ENCODE measurements around the gene CLMN. TPM values are rescaled to one million over a fixed set of nuclear protein-coding genes. Genes with fewer than 3 reads are reported as not detected.
"Not testable (repeated sequence)": the region's sequence is repeated elsewhere in the genome, so short reads cannot be mapped to it uniquely, and the experiment has no call there.

CLMN gene
- total RNA-seq, 1 donor from 2014 or later = 0.29 TPM

DNA sequence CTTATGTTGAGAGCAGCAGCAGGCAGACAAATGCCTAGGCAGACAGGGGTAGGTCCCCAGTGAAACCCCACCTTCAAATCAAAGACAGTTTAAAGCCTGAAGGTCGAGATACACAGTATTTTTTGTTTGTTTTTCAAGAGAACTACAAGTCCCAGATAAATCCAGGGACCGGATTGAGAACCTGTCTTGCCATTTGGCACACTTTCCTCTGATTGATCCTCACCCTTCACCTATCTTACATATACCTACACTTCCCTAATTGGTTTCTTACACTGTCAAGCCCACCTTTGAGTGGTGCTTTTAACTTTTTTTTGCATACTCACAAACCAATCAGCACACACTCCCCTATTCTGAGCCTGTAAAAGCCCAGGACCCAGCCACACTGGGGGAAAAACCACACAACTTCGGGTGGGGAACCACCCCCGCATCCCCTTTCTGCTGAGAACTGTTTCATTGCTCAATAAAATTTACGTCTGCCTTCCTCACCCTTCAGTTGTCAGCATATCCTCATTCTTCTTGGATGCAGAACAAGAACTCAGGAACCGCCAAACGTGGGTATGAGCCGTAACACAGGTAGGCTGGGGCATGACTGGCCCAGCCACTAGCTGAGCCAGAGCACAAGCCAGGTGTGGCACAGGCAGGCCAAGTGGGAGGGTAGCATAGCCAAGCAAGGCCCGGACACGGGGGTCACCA is 173.5 kb downstream of the CLMN start:
- intact Hi-C loops (cut with micrococcal nuclease) = no loop called here

DNA sequence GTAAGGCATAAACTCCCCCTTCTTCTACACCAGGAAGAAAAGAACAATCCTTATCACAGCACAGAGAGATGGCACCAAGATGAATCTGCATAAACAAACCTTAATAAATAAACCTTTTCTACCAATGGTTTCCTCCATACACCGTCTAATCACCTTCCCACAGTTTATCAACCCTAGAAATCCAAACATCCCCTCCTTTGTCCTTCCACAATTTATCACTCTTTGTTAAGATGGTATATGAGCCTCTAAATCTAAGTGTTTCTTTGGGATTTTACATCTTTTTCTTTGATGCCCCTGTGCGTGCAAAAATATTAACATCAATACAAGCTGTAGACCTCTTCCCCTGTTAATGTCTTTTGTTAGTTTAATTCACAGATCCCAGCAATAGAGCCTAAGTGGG is 174.9 kb downstream of the CLMN start:
- intact Hi-C loops (cut with micrococcal nuclease) = no loop called here

DNA sequence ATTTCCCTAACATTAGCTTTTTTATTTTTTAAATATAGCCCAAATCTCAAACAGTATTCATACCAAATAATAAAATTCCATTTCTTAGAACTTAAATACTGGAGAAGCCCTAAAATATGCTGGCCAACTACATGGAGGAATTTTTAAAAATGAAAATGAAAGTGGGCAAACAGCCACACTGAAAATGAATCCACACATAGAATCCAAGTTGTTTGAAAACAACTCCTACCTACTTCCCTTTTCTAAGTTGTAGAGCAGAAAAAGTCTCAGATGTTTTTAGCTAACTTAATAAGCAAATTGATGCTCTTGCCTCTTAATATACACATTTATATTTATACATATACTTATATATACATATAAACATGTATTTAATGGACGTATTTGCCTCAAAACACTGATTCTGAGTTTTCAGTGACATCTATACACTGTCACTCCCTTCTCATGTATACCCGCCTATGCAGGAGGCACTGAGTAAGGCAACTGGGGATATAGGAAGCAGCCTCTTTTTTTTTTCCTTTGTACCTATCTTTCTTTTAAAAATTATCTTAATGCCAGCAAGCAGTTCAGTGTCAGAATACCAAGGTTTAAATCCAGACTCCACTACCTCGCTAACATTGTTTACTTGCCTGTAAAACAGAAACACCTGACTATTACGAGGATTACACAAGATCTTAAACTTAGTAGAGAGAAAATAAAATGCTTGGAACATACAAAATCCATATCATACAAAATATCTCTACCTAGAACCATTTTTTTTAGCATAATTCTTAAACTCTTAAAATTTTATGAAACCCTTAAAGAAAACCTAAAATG is 175.7 kb downstream of the CLMN start:
- intact Hi-C loops (cut with micrococcal nuclease) = no loop called here

DNA sequence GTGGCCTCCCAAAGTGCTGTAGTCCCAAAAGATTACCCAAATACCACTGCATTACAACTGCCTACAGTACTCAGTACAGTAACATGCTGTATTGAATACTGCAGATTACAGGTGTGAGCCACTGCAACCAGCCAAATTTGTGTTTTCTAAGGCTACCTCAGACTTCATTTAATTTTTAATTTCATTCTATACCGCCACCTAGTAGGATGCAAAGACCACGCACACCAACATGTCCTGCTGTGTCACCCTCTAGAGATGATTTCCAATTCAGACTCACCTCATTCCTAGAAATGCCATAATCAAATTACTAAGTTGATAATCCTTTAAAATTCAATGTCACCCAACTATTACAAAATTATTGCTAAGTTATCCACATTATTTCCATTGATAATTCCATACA is 177.5 kb downstream of the CLMN start:
- intact Hi-C loops (cut with micrococcal nuclease) = no loop called here

DNA sequence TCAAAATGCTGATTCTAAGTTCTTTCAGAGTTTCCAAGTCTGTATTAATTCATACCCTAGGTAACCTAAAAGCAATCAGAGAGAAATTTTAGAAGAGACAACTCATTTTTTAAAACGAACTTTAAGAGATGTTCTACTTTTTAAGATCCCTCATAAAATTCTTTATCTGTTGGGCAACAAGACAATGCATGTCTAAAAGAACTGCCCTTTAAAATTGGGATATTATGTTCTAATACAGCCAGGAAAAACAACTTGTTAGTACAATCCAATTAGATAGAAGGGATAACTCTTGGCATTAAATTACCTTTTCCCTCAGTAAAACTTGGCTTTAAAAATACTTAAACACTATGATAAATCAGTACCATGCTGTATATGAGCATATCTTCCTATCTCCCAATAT is 178.0 kb downstream of the CLMN start:
- intact Hi-C loops (cut with micrococcal nuclease) = no loop called here

DNA sequence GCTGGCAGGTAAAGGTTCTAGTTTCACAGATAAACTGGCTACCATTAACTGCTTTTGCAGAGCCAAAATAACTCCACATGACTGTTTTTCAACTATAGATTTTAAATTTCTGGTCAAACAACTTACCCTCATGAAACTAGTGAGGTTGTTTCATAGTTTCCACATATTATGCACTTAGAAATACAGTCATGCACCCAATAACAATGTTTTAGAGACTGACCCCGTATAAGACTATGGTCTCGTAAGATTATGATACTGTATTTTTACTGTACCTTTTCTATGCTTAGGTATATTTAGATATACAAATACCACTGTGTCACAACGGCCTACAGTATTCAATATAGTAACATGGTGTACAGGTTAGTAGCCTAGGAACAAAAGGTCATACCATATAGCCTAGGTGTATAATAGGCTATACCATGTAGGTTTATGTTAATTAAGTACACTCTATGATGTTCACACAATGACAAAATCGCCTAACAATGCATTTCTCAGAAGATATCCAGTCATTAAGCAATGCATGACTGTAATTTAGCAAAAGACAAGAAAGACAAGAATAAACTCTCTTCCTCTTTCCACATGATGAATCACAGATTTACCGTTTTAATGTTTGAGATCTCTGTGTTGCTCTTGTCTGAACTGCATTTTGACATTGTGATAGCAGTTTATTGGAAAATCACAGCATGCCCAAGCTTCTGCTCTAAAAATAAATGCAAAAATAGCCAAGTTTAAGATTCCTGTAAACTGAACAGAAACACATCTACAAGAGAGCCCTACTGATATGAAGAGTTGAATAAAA is 179.4 kb downstream of the CLMN start:
- intact Hi-C loops (cut with micrococcal nuclease) = no loop called here

DNA sequence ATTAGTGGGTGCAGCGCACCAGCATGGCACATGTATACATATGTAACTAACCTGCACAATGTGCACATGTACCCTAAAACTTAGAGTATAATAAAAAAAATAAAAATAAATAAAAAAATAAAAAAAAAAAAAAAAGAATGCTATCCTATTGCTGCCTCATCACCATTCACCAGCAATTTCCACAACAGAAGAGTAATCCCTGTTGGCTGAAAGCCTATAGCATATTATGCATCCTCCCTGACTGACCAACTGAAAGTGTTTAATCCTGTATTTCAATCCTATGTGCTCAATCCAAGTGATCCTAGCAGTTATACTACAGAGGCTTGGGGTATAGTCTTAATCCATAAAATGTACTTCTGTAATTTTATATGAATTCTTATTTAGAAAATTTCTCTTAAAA is 180.8 kb downstream of the CLMN start:
- intact Hi-C loops (cut with micrococcal nuclease) = no loop called here

DNA sequence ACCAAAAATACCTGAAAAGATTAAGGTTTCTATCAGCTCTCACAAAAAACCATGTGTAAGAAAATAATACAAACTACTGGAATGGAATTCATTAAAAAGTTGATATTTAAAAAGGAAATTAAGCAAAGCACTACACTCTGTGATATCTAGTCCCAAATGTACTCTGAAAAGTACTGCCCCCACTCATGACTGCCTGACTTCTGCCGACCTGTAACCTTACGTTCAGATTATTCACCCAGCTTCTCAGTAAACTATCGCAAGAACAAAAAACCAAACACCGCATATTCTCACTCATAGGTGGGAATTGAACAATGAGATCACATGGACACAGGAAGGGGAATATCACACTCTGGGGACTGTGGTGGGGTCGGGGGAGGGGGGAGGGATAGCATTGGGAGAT is 181.3 kb downstream of the CLMN start:
- intact Hi-C loops (cut with micrococcal nuclease) = not testable (repeated sequence)

DNA sequence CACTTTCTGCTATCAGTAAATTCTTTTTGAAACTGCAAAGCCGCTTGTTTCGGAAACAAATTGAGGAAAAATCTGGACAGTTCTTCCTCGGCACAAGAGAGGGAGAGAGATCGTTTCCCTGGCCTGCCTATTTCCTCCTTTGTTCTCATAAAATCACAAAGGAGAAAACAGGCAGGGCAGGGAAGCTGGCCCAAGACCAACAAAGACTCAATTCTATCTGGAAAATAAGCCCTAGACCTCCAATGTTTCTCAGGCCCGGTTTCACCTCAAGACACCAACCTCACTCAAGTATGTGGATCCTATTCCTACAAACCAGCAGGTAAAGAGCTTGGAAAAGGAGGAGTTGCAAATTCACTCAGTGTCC is 181.9 kb downstream of the CLMN start:
- intact Hi-C loops (cut with micrococcal nuclease) = no loop called here

DNA sequence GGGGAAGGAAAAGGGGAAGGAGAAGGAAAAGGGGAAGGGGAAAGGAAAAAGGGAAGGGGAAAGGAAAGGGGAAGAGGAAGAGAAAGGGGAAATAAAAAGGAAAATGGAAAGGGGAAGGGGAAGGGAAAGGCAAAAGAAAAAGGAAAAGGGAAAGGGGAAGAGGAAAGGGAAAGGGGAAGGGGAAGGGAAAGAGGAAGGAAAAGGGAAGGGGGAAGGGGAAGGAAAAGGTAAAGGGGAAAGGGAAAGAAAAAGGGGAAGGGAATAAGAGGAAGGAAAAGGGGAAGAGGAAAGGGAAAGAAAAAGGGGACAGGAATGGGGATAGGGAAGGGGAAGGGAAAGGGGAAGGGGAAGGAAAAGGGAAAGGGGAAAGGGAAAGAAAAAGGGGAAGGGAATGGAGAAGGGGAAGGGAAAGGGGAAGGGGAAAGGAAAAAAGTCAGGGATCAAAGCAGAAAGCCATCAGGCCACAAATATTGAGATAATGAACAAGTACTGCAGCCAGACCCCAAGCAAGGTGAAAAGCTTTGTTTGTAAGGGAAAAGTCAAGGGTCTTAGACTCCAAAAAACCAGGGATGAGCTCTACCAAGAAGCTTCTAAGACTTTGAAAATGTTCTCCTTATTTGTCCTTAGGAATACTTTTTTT is 182.4 kb downstream of the CLMN start:
- intact Hi-C loops (cut with micrococcal nuclease) = no loop called here

DNA sequence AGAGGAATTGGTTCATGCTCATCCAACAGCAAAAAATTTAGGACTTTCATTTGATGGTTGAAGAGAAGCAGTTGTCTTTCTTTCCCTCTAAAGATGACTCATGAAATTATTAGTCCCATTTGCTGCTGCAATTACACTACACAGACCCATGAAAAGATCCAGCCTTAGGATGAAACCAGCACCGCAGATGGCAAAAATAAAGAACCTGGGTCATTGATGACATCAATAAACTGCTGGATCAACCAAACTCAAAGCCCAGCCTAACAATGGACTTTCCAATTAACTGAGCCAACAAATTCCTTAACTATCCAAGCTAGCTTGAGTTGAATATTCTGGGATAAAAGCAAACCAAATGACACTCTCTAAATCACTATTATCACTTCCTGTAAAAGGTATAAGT is 183.1 kb downstream of the CLMN start:
- intact Hi-C loops (cut with micrococcal nuclease) = no loop called here

DNA sequence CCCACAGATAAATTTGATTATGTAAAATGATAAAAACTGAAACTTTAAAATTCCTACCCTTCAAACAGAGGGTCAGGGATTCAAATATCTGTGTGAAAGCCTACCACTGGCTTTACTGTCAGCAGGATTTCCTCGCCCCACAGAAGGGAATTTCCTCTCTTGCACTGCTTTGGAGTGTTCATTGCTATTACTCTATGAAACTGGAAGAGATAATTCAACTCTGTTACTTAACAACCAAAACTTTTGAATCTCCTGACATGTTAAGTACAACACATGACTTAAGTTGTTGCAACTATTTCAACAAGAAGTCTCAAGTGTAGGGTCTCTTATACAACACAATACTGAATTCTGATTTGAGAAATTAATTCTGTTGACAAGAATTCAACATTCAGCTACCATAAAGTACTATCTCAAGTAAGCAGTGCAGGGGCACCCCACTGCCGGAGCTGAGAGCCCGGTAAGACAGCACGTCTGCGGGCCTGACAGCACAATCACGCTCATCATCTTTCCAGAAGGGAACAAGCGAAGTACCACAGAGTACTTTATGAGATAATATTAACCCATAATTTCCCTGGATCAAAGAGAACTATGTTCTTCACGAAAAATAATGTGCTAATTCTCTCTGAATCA is 185.3 kb downstream of the CLMN start:
- intact Hi-C loops (cut with micrococcal nuclease) = no loop called here

DNA sequence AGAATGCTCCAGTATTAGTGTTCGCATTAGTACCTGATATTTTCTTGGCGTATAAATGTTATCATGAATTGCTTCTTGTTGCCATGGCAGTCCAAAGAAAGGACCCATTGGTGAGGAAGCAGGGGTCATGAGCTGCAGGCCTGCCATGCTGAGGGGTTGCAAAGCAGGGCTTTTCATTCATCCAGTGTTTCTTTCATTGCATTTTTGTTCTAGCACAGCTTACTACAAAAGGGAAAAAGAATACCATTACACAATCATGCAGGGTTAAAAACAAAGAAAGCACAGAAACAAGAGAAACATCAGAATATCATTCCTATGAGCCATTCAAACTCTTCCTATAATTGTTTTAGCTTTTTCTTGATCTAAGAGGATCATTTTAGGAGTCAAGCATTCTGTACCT is 186.4 kb downstream of the CLMN start:
- intact Hi-C loops (cut with micrococcal nuclease) = no loop called here

DNA sequence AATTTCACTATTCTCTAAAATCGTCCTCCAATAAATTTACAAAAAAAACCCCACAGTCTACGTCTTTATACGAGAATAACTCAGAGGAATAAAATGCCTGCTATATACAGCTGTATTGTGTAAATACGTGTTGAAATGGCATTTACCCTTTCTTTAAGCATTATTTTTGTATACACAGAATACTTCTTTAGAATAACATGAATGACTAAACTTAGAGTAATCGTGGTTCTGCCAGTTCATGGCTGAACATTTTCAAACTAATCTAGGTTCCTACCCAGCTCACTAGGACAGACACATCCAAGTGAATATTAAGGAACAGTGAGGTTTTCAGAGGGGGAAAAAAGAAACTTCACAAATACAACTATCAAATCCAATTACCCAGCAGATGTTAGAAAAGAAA is 186.9 kb downstream of the CLMN start:
- intact Hi-C loops (cut with micrococcal nuclease) = no loop called here

Other genes with a start within 250 kb of the CLMN start
- gene DICER1, start 162.4 kb downstream of the CLMN start, total RNA-seq = 58.9 and 69.1 TPM in 2 replicates
- gene SYNE3, start 196.7 kb upstream of the CLMN start, total RNA-seq = 72.5 and 76.2 TPM in 2 replicates
- 34.1 and 36.9 TPM in 2 replicates for gene GLRX5, start 215.1 kb upstream of the CLMN start, total RNA-seq